Transverse colon (tissue), 4 donors: ENCODE measurements around the gene ZNF407. TPM values are rescaled to one million over a fixed set of nuclear protein-coding genes. Genes with fewer than 3 reads are reported as not detected.
A peak's percentile ranks its signal among the peaks of the same experiment; 100 is the strongest.
"Not testable (repeated sequence)": the region's sequence is repeated elsewhere in the genome, so short reads cannot be mapped to it uniquely, and the experiment has no call there.

Experiments
- DNase-seq: peaks from one replicate; pipeline ENCODE4 v3.0.0-alpha.2; 2019
- H3K27ac ChIP-seq, 4 donors: fragments of 200-600 bp; sonication (generic); 2 replicates each; pipeline ENCODE4 v1.5.1; 2016 to 2018; ENCODE audit warnings: inconsistent platforms in 4 of 4
- H3K27me3 ChIP-seq: fragments of 200-600 bp; sonication (generic); 2 replicates; pipeline ENCODE4 v1.5.1; 2017; ENCODE audit warnings: inconsistent platforms
- H3K36me3 ChIP-seq, 4 donors: fragments of 200-600 bp; sonication (generic); 2 replicates each; pipeline ENCODE4 v1.5.1; 2017 to 2019; ENCODE audit warnings: inconsistent platforms in 4 of 4
- H3K4me1 ChIP-seq, 4 donors: fragments of 200-600 bp; sonication (generic); 2 replicates each; pipeline ENCODE4 v1.5.1; 2017 to 2020; ENCODE audit warnings: inconsistent platforms in 4 of 4
- H3K4me3 ChIP-seq, 4 donors: fragments of 200-600 bp; sonication (generic); 1 replicate in 1 of 4; 2 replicates in 3 of 4; pipeline versions ENCODE4 v1.5.1 to v1.6.1; 2017 to 2019; ENCODE audit warnings: inconsistent platforms in 4 of 4
- H3K9me3 ChIP-seq, 2 donors: fragments of 200-600 bp; sonication (generic); 2 replicates each; pipeline ENCODE4 v1.5.1; 2017 to 2019; ENCODE audit warnings: inconsistent platforms in 2 of 2
- EP300 ChIP-seq: sonication (generic); formaldehyde crosslinking; IDR thresholded peaks from one replicate; pipeline ENCODE4 v1.6.1; 2017; ENCODE audit warnings: antibody characterized with exemption, low read depth
- POLR2A ChIP-seq: fragments of 450-650 bp; IDR thresholded peaks from one replicate; pipeline ENCODE4 v1.6.1; 2016; ENCODE audit warnings: antibody characterized with exemption, mild to moderate bottlenecking, moderate library complexity
- POLR2AphosphoS5 ChIP-seq, 3 donors: sonication (generic); formaldehyde crosslinking; IDR thresholded peaks; one replicate each; pipeline ENCODE4 v1.6.1; 2016; ENCODE audit warnings: antibody characterized with exemption in 3 of 3
- WGBS, 2 donors: methylation state at CpG; one replicate each; pipeline ENCODE4 v1.1.5; 2018; ENCODE audit warnings: low coverage in 1 of 2; 5-methylcytosine and 5-hydroxymethylcytosine counted together
- in situ Hi-C, 4 donors: fragments of 200-750 bp; cut with MboI; loops; one replicate each; pipeline versions ENCODE4 v1.15.0 to v1.15.1; 2017; ENCODE audit warnings: low sequenced_read_pairs in 3 of 4, low pct_ligation_motif_present in 1 of 4, low pct_unique_long_range_greater_than_20kb in 1 of 4
- intact Hi-C: fragments of 100-400 bp; cut with DNase I; formaldehyde crosslinking; loops from one replicate; pipeline ENCODE4 v1.15.1; 2023; ENCODE audit warnings: low total_unique reads
- total RNA-seq, 4 donors: library from RNA; depleted of rRNA; stranded (reverse); fragments of >200 nt; gene quantifications; one replicate each; pipeline ENCODE4 v1.1.0, GENCODE V29; 2016
- TF ChIP-seq, protein P1 (sequence below), 5 experiments: fragments of 200-600 bp in 3 of 5; fragments of 450-650 bp in 2 of 5; sonication (generic) in 3 of 5; IDR thresholded peaks; 1 replicate in 2 of 5; 2 replicates in 3 of 5; pipeline ENCODE4 v1.5.1; 2016 to 2017; ENCODE audit warnings: antibody characterized with exemption in 5 of 5, inconsistent platforms in 3 of 5, mild to moderate bottlenecking in 2 of 5, moderate library complexity in 1 of 5

The ZNF407 gene
- total RNA-seq, 4 donors from 2014 or later = 13.5 to 24.1 (median 20.1) TPM

DNA sequence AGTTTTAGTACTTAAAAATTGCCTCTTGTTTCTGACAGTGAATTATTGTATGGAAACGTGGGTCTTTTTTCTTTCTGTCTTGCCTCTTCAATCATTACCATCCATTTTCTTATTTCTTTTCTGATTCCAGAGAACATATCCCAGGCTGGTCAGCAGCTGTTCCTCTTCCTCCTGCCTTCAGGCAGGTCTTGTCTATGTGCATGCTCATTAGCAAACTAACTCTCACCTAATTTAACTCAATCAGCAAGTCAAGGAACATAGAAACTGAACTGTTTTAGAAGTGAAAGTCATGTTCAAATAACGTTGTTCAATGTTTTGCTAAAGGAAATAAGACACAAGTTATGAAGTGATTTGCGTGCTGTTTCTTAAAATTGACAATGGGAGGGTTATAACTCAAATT is 369.8 kb downstream of the ZNF407 start:
- no peak overlapping the region for H3K4me3 ChIP-seq

DNA sequence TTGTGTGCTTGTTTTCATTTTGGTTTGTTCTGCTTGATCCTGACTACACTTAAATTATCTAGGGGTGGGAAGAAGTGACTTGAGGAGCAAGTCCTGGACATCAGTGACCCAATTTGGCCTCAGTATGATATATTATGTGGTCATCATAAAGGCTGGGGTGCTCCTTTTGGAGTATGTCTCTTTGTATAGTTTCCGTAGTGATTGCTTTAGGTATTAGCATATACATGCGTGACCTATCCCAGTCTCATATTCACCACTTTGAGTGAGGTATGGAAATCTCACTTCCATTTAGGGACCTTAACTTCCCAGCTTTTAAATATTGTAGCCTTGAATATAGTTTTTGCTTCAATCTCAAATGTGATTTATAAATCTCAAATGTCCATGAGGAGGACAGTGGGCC is 370.3 kb downstream of the ZNF407 start:
- no peak for TF ChIP-seq POLR2A
- no peak for TF ChIP-seq EP300
- TF ChIP-seq, protein P1, sequence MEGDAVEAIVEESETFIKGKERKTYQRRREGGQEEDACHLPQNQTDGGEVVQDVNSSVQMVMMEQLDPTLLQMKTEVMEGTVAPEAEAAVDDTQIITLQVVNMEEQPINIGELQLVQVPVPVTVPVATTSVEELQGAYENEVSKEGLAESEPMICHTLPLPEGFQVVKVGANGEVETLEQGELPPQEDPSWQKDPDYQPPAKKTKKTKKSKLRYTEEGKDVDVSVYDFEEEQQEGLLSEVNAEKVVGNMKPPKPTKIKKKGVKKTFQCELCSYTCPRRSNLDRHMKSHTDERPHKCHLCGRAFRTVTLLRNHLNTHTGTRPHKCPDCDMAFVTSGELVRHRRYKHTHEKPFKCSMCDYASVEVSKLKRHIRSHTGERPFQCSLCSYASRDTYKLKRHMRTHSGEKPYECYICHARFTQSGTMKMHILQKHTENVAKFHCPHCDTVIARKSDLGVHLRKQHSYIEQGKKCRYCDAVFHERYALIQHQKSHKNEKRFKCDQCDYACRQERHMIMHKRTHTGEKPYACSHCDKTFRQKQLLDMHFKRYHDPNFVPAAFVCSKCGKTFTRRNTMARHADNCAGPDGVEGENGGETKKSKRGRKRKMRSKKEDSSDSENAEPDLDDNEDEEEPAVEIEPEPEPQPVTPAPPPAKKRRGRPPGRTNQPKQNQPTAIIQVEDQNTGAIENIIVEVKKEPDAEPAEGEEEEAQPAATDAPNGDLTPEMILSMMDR (IDR thresholded peaks at IDR 0.05) = no peak
- TF ChIP-seq POLR2AphosphoS5 (IDR thresholded peaks at IDR 0.05) = no peak
- WGBS, 2 donors = 100% methylated on average over 1 to 2 of the region's 2 CpGs
- Histone ChIP-seq H3K27me3 (no peaks in the 10 kb centered on the region), H3K9me3 (peaks cover 0 to 6% of the 10 kb centered on the region in 2 donors), H3K27ac (no peak overlapping the region), H3K4me1 (peaks cover 0 to 14% (median 10%) of the 10 kb centered on the region in 4 donors), H3K4me3 (no peak overlapping the region), H3K36me3 (no peaks in the 10 kb centered on the region)
- in situ Hi-C loops (no loop called here), intact Hi-C loops (no loop called here)
- DNase-seq = no peak

More for the DNA sequence above, 369.8 kb downstream of the ZNF407 start:
- peaks cover 0 to 6% of the 10 kb centered on the region in 2 donors for H3K9me3 ChIP-seq
- H3K36me3 ChIP-seq = no peaks in the 10 kb centered on the region
- H3K27ac ChIP-seq = no peak overlapping the region
- TF ChIP-seq EP300 = no peak
- TF ChIP-seq POLR2A = no peak
- no peak for TF ChIP-seq POLR2AphosphoS5 (IDR thresholded peaks at IDR 0.05)
- TF ChIP-seq, protein P1 (IDR thresholded peaks at IDR 0.05) = no peak
- in situ Hi-C loops (no loop called here), intact Hi-C loops (no loop called here)
- no peak for DNase-seq
- no peaks in the 10 kb centered on the region for H3K27me3 ChIP-seq
- peaks cover 0 to 14% (median 10%) of the 10 kb centered on the region in 4 donors for H3K4me1 ChIP-seq
- 86 to 91% methylated on average over 3 of the region's 3 CpGs for WGBS, 2 donors

DNA sequence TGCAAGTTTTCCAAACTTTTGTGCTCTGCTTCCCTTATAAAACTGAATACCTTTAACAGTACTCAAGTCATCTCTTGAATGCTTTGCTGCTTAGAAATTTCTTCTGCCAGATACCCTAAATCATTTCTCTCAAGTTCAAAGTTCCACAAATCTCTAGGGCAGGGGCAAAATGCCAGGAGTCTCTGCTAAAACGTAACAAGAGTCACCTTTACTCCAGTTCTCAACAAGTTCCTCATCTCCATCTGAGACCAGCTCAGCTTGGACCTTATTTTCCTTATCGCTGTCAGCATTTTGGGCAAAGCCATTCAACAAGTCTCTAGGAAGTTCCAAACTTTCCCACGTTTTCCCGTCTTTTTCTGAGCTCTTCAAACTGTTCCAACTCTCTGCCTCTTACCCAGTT is 373.7 kb downstream of the ZNF407 start:
- peaks cover under 1 to 18% (median 15%) of the 10 kb centered on the region in 4 donors for H3K4me1 ChIP-seq
- peak; percentile 50 for DNase-seq
- 42 to 60% methylated on average over 2 to 4 of the region's 4 CpGs for WGBS, 2 donors

DNA sequence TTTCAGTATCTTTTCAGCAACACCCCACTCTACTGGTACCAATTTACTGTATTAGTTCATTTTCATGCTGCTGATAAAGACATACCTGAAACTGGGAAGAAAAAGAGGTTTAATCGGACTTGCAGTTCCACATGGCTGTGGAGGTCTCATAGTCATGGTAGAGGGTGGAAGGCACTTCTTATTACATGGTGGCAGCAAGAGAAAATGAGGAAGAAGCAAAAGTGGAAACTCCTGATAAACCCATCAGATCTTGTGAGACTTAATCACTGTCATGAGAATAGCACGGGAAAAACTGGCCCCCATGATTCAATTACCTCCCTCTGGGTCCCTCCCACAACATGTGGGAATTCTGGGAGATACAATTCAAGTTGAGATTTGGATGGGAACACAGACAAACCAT is 374.1 kb downstream of the ZNF407 start:
- intact Hi-C loops, in situ Hi-C loops, H3K27ac ChIP-seq, H3K4me3 ChIP-seq, H3K36me3 ChIP-seq, H3K27me3 ChIP-seq, DNase-seq, H3K9me3 ChIP-seq: not testable (repeated sequence)
- 38 to 88% methylated on average over 1 to 2 of the region's 2 CpGs for WGBS, 2 donors
- peaks cover 4 to 22% (median 17%) of the 10 kb centered on the region in 4 donors for H3K4me1 ChIP-seq

More for the DNA sequence above, 373.7 kb downstream of the ZNF407 start:
- H3K36me3 ChIP-seq, in situ Hi-C loops, H3K9me3 ChIP-seq, intact Hi-C loops, H3K27me3 ChIP-seq, H3K4me3 ChIP-seq: not testable (repeated sequence)
- peak overlapping the region in 1 of 4 donors; percentile 2 for H3K27ac ChIP-seq

DNA sequence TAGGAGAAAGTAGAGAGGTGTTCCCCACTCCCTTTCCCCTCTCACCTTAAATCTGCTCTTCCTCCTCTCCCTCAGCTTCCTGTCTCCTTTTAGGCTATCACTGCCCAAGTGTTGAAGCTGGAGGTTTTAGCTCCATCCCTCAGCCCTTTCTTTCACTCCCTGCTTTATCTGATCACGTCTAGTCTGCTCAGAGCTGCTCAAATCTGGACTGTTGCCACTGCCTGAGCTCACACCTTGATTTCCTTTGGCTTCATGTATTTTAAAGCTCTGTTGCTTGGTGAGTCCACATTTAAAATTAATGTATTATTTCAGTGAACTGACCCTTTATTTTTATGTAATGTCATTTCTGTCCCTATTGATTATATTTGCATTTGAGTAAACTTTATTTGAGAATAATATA is 374.7 kb downstream of the ZNF407 start:
- WGBS, 2 donors = 0 to 52% methylated on average over 1 of the region's 1 CpG
- intact Hi-C loops = no loop called here

More for the DNA sequence above, 374.7 kb downstream of the ZNF407 start:
- in situ Hi-C loops = no loop called here
- no peak for TF ChIP-seq POLR2AphosphoS5 (IDR thresholded peaks at IDR 0.05)
- TF ChIP-seq, protein P1 (IDR thresholded peaks at IDR 0.05) = no peak
- no peak for TF ChIP-seq POLR2A
- no peak for TF ChIP-seq EP300
- no peak overlapping the region for H3K27ac ChIP-seq
- H3K27me3 ChIP-seq = no peaks in the 10 kb centered on the region
- DNase-seq = no peak
- H3K9me3 ChIP-seq = no peaks in the 10 kb centered on the region
- no peak overlapping the region for H3K4me3 ChIP-seq
- H3K36me3 ChIP-seq = no peaks in the 10 kb centered on the region
- peaks cover 4 to 25% (median 18%) of the 10 kb centered on the region in 4 donors for H3K4me1 ChIP-seq
